GM12801 (cell line): ENCODE results near the gene MCF2L2.

Experiments
- CTCF ChIP-seq: IDR thresholded peaks from one replicate; pipeline ENCODE4 v1.5.1; 2011; ENCODE audit warnings: control low read depth; ENCODE audit not compliant: insufficient read length; ENCODE audit errors: extremely low read depth

Gene MCF2L2

GRCh38 chr3:183185696-183186095, 242.7 kb downstream of the MCF2L2 start:
- no peak for TF ChIP-seq CTCF

GRCh38 chr3:183182732-183183610, 245.4 kb downstream of the MCF2L2 start:
- TF ChIP-seq CTCF: no peak

- TF ChIP-seq CTCF: no peak
These were observed 246.3 kb downstream of the MCF2L2 start for GRCh38 chr3:183182073-183182472.

GRCh38 chr3:183181606-183182005, 246.8 kb downstream of the MCF2L2 start:
- no peak for TF ChIP-seq CTCF

GRCh38 chr3:183180784-183181295, 247.6 kb downstream of the MCF2L2 start:
- no peak for TF ChIP-seq CTCF

GRCh38 chr3:183180110-183180783, 248.2 kb downstream of the MCF2L2 start:
- no peak for TF ChIP-seq CTCF

- no peak for TF ChIP-seq CTCF
These were observed 249.4 kb downstream of the MCF2L2 start for GRCh38 chr3:183178833-183179549.
